A673 (cell line): ENCODE measurements around the gene PANX3. TPM values are rescaled to one million over a fixed set of nuclear protein-coding genes. Genes with fewer than 3 reads are reported as not detected.

Source experiments
- BruUV-seq: library from RNA; stranded (reverse); fragments of 400-500 nt; replicated peaks from 2 replicates; lab custom pipeline; 2021; lab: Mats Ljungman, UMichigan
- CTCF ChIA-PET: fragments of 300-600 bp; sonication (Branson Sonifier 250); formaldehyde crosslinking; loops from one replicate; lab custom pipeline; 2022; ENCODE audit warnings: antibody characterized with exemption; lab: Charles Lee
- POLR2A ChIA-PET: fragments of 300-600 bp; sonication (Branson Sonifier 250); formaldehyde crosslinking; loops from one replicate; lab custom pipeline; 2022; ENCODE audit warnings: antibody characterized with exemption; ENCODE audit not compliant: low non-redundant PET; lab: Charles Lee
- DNase-seq: peaks from one replicate; pipeline ENCODE4 v3.0.0-alpha.2; 2015; ENCODE audit warnings: low spot score
- H3K27ac ChIP-seq: fragments of 200-600 bp; sonication (generic); 2 replicates; pipeline ENCODE4 v1.5.1; 2016; ENCODE audit warnings: mixed run types, low read depth, mild to moderate bottlenecking, mixed read lengths, antibody characterized with exemption, low read length; ENCODE audit not compliant: poor library complexity, severe bottlenecking
- H3K27me3 ChIP-seq: fragments of 200-600 bp; sonication (generic); replicated peaks from 2 replicates; pipeline ENCODE4 v1.6.1; 2017; ENCODE audit warnings: mixed run types, low read depth, mild to moderate bottlenecking, mixed read lengths, antibody characterized with exemption, low read length; ENCODE audit not compliant: insufficient read depth, poor library complexity
- H3K36me3 ChIP-seq: fragments of 200-600 bp; sonication (generic); 2 replicates; pipeline ENCODE4 v1.6.1; 2016; ENCODE audit warnings: mixed run types, mild to moderate bottlenecking, mixed read lengths, antibody characterized with exemption, low read length; ENCODE audit not compliant: insufficient read depth, poor library complexity, severe bottlenecking
- H3K4me1 ChIP-seq: fragments of 200-600 bp; sonication (generic); 2 replicates; pipeline ENCODE4 v1.6.1; 2017; ENCODE audit warnings: mixed run types, mild to moderate bottlenecking, mixed read lengths, antibody characterized with exemption, low read length; ENCODE audit not compliant: insufficient read depth, poor library complexity, severe bottlenecking
- H3K4me3 ChIP-seq: fragments of 200-600 bp; sonication (generic); 2 replicates; pipeline ENCODE4 v1.5.1; 2016; ENCODE audit warnings: low read depth, mixed run types, mild to moderate bottlenecking, mixed read lengths, low read length; ENCODE audit not compliant: poor library complexity, severe bottlenecking
- H3K9me3 ChIP-seq: fragments of 200-600 bp; sonication (generic); 2 replicates; pipeline ENCODE4 v1.6.1; 2016; ENCODE audit warnings: mixed run types, low read depth, mild to moderate bottlenecking, mixed read lengths, antibody characterized with exemption, low read length; ENCODE audit not compliant: poor library complexity, severe bottlenecking
- EZH2 ChIP-seq: fragments of 200-600 bp; sonication (generic); IDR thresholded peaks from 2 replicates; pipeline ENCODE4 v1.6.1; 2017; ENCODE audit warnings: borderline replicate concordance, low read depth, mild to moderate bottlenecking, mixed read lengths, antibody characterized with exemption, low read length; ENCODE audit not compliant: poor library complexity, severe bottlenecking
- intact Hi-C: fragments of 100-400 bp; cut with micrococcal nuclease; formaldehyde crosslinking; loops from one replicate; pipeline ENCODE4 v1.10.0; 2022; ENCODE audit not compliant: unreplicated experiment
- total RNA-seq: library from RNA; stranded (reverse); gene quantifications from 2 replicates; pipeline ENCODE4 v1.2.3, GENCODE V29; 2021
- TF ChIP-seq, protein P1 (sequence below): fragments of 300-800, 200-600 bp; sonication (generic); conservative IDR thresholded peaks from 2 replicates; pipeline ENCODE4 v1.5.1; 2017; ENCODE audit warnings: low read depth, mild to moderate bottlenecking, antibody characterized with exemption, low read length, moderate library complexity, mixed read lengths

The PANX3 gene
- total RNA-seq, 1 experiment from 2014 or later, result not detected

DNA sequence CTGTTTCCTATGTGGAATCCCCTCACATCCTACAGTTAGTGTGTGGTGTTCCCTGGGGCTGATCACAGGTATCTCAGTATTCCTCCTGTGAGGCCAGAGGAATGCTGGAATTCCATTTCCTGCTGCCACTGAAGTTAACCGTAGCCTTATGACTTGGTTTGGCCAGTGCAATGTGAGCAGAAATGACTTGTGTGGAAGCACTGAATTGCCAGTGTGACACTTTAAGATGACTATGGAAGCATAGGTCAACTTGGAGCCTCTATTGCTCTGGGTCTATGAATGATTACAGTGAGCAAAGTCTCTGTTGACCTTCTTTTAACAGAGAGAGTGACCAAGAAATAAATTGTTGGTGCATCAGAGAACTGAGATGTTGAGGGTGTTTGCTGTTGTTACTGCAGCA, 28.0 kb downstream of the PANX3 start:
- Histone ChIP-seq H3K4me1 (no peaks in the 10 kb centered on the region), H3K4me3 (no peak overlapping the region), H3K36me3 (peaks cover 36% of the 10 kb centered on the region), H3K27me3 (no peaks in the 10 kb centered on the region), H3K27ac (no peak overlapping the region), H3K9me3 (no peaks in the 10 kb centered on the region)
- ChIA-PET CTCF (no interaction called here), POLR2A (no interaction called here)
- TF ChIP-seq, protein P1, sequence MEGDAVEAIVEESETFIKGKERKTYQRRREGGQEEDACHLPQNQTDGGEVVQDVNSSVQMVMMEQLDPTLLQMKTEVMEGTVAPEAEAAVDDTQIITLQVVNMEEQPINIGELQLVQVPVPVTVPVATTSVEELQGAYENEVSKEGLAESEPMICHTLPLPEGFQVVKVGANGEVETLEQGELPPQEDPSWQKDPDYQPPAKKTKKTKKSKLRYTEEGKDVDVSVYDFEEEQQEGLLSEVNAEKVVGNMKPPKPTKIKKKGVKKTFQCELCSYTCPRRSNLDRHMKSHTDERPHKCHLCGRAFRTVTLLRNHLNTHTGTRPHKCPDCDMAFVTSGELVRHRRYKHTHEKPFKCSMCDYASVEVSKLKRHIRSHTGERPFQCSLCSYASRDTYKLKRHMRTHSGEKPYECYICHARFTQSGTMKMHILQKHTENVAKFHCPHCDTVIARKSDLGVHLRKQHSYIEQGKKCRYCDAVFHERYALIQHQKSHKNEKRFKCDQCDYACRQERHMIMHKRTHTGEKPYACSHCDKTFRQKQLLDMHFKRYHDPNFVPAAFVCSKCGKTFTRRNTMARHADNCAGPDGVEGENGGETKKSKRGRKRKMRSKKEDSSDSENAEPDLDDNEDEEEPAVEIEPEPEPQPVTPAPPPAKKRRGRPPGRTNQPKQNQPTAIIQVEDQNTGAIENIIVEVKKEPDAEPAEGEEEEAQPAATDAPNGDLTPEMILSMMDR, result no peak
- no peak for TF ChIP-seq EZH2
- no peak for DNase-seq
- no TSS peak for BruUV-seq
- intact Hi-C loops, result no loop called here

GRCh38 chr11:124640666-124641065, 29.4 kb downstream of the PANX3 start:
- intact Hi-C loops, result no loop called here
- DNase-seq, result peak; percentile 21
- POLR2A ChIA-PET, result no interaction called here

DNA sequence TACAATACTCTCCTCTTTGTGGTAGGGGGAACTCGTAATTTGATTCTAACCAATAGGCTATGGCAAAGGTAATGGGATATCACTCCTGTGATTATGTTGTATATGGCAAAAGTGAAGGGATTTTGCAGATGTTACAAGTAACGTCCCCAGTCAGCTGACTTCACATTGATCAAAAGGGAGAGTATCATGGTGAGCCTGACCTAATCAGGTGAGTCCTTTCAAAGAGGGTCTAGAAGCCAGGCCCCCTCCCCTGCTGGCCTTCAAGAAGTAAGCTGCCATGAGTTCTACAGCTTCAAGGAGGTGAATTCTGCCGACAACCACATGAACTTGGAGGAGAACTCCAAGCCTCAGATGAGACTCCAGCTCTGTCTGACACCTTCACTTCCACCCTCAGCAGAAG, 31.4 kb downstream of the PANX3 start:
- H3K36me3 ChIP-seq, result peaks cover 12% of the 10 kb centered on the region
- intact Hi-C loops, result no loop called here
- no TSS peak for BruUV-seq
- no peak for DNase-seq
- no peaks in the 10 kb centered on the region for H3K27me3 ChIP-seq
- H3K4me3 ChIP-seq, result no peak overlapping the region
- H3K27ac ChIP-seq, result no peak overlapping the region
- POLR2A ChIA-PET, result no interaction called here
- TF ChIP-seq EZH2, result no peak
- TF ChIP-seq, protein P1, result no peak
- H3K9me3 ChIP-seq, result no peaks in the 10 kb centered on the region
- CTCF ChIA-PET, result interaction anchor here (0.9 to 1.6 kb wide), 2 partner anchors 121 to 194 kb away, joined by 5 to 6 read pairs; no protein-coding TSS in a partner anchor
- H3K4me1 ChIP-seq, result peaks cover 6% of the 10 kb centered on the region

More at GRCh38 chr11:124640666-124641065, 29.4 kb downstream of the PANX3 start:
- Histone ChIP-seq H3K36me3 (peaks cover 21% of the 10 kb centered on the region), H3K27me3 (no peaks in the 10 kb centered on the region), H3K27ac (no peak overlapping the region), H3K9me3 (no peaks in the 10 kb centered on the region), H3K4me3 (no peak overlapping the region), H3K4me1 (peaks cover 6% of the 10 kb centered on the region)
- CTCF ChIA-PET, result interaction anchor here (1.2 kb wide), 1 partner anchor 28 kb away, joined by 3 read pairs; no protein-coding TSS in a partner anchor
- TF ChIP-seq, protein P1, result no peak
- TF ChIP-seq EZH2, result no peak
- BruUV-seq, result no TSS peak
